Astrocyte of the cerebellum (primary cell): Measurements from ENCODE around the gene KEL.

Experiments used
- DNase-seq: peaks from one replicate; pipeline ENCODE4 v3.0.0-alpha.2; 2011; ENCODE audit warnings: low read depth
- H3K4me3 ChIP-seq: 2 replicates; pipeline ENCODE4 v1.5.1; 2011; ENCODE audit warnings: mild to moderate bottlenecking, low read depth, low read length, moderate library complexity
- in situ Hi-C: cut with HindIII; loops from 2 replicates; pipeline ENCODE4 v1.10.0; 2017; ENCODE audit warnings: low sequenced_read_pairs
- TF ChIP-seq, protein P1 (sequence below): IDR thresholded peaks from 2 replicates; pipeline ENCODE4 v1.5.1; 2012; ENCODE audit warnings: low read length, low read depth, moderate library complexity, mild to moderate bottlenecking; ENCODE audit errors: missing control alignments

The KEL gene, protein sequence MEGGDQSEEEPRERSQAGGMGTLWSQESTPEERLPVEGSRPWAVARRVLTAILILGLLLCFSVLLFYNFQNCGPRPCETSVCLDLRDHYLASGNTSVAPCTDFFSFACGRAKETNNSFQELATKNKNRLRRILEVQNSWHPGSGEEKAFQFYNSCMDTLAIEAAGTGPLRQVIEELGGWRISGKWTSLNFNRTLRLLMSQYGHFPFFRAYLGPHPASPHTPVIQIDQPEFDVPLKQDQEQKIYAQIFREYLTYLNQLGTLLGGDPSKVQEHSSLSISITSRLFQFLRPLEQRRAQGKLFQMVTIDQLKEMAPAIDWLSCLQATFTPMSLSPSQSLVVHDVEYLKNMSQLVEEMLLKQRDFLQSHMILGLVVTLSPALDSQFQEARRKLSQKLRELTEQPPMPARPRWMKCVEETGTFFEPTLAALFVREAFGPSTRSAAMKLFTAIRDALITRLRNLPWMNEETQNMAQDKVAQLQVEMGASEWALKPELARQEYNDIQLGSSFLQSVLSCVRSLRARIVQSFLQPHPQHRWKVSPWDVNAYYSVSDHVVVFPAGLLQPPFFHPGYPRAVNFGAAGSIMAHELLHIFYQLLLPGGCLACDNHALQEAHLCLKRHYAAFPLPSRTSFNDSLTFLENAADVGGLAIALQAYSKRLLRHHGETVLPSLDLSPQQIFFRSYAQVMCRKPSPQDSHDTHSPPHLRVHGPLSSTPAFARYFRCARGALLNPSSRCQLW

DNA sequence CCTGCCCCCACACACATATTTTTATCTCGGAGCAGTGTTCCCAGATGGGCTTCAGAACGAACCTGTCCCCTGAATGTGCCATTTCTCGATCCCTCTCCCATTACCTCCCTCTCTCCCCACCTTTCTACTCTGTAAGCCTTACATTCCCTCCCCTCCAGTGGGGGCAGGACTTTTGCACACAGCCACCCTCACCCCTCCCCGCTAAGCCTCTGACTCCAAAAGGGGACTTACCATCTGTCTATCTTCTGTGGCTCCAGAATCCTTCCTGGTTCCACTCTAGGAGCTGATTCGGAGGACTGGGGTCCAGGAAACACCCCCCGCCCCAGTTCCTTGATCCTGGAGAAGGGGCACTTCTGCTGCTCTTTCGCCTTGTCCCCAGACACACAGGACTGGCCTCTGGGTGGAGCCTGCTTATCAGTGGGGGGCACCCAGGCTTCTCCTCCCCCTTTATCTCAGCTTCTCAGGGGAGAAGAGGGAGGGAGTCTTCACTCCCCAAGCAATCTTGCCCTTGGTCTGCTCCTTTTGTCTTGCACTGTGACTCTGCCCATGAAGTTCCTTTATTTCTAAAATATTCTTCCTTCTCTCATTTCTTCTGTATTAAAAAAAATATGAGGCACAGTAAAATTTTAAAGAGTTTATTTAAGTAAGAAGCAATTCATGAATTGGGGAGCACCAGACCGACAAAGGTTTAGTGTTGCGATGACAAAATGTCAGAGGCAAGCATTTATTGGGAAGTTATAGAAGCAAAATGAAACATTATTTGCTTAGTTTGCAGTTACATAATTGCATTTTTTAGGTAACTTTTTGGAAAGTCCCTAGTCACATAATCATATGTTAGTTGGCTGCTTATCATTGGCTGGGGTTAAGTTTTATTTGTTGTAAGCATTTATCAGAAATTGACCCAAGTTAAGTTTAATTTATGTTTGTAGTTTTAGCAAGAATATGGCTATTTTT, at the start of gene KEL:
KEL (minus strand) TSS at position 391 of the 954 bp plus-strand sequence; CDS start at position 234, 157 bp downstream.
- no peak for DNase-seq
- no peak within 1 kb of the TSS for H3K4me3 ChIP-seq
- TF ChIP-seq, protein P1, sequence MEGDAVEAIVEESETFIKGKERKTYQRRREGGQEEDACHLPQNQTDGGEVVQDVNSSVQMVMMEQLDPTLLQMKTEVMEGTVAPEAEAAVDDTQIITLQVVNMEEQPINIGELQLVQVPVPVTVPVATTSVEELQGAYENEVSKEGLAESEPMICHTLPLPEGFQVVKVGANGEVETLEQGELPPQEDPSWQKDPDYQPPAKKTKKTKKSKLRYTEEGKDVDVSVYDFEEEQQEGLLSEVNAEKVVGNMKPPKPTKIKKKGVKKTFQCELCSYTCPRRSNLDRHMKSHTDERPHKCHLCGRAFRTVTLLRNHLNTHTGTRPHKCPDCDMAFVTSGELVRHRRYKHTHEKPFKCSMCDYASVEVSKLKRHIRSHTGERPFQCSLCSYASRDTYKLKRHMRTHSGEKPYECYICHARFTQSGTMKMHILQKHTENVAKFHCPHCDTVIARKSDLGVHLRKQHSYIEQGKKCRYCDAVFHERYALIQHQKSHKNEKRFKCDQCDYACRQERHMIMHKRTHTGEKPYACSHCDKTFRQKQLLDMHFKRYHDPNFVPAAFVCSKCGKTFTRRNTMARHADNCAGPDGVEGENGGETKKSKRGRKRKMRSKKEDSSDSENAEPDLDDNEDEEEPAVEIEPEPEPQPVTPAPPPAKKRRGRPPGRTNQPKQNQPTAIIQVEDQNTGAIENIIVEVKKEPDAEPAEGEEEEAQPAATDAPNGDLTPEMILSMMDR = no peak
- in situ Hi-C loops = no loop called here

DNA sequence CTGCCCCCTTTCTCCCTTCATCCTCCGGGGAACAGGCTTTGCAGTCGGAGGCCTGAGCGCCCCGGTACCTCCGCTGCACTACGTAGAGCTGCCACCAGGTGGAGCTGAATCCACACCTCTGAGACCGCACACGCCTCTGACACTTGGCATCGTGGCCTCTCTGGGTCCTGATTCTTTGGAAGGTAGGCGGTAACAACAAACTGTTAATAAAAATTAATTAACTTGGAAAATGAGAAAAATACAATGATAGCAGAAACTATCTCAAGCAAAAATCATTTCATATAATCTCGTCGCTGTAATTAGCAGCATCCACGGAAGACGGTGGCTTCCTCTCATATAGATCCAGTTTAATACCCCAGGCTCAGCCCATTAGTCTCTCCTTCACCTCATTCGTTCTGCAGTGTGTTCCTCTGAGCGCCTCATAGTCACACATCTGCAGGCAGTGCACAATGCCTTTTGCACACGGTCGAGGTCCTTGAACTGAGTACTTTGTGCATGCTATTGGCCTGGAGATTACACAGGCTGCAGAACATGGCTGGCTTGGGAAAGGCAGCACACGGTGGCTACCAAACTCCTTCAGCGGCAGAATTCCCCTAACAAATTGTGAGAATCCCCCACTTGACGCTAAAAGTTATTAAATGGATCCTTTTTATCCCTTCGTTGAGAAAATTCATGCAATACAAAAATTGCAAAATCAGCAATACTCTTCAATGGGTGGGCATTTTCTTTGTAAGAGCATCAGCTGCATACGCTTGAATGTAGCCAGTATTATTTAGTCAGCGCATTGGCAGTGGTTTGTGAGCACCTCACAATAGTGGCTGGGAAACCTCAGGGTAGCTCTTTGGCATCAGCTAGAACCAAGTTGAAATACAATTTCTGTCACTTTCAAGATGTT, 46.1 kb upstream of the KEL start:
- in situ Hi-C loops = no loop called here
- no peak overlapping the region for H3K4me3 ChIP-seq
- TF ChIP-seq, protein P1 = peak; percentile 97
- peak; percentile 35 for DNase-seq

DNA sequence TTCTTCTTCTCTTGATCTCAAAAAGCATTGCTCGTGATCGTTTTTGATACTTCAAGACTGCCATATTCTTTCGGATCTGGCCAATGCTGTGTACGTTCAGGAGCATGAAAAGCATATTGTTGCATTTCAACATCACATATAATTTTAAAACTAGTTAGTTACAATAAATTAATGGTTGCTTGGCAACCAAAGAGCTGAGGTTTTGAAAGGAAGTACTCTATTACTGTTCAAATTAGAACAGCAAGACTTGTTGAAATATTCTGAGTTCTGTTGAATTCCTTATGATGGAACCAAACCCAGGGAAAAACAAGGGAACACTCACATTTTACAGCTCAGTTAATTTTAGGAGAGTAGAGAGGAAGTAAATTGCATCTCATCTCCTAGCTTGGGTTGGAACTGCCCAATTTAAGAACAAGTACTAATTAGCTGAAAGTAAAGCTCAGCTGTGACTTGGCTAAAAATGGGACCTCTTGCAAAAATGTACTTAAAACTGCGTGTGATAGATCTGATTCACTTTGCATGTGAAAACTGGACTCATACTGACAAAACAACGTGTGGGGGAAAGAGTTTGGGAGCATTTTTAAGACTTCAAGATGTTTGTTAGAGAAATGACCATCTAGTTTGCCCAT, 43.6 kb upstream of the KEL start:
- TF ChIP-seq, protein P1 = no peak
- no peak for DNase-seq
- in situ Hi-C loops = no loop called here
- H3K4me3 ChIP-seq = no peak overlapping the region

DNA sequence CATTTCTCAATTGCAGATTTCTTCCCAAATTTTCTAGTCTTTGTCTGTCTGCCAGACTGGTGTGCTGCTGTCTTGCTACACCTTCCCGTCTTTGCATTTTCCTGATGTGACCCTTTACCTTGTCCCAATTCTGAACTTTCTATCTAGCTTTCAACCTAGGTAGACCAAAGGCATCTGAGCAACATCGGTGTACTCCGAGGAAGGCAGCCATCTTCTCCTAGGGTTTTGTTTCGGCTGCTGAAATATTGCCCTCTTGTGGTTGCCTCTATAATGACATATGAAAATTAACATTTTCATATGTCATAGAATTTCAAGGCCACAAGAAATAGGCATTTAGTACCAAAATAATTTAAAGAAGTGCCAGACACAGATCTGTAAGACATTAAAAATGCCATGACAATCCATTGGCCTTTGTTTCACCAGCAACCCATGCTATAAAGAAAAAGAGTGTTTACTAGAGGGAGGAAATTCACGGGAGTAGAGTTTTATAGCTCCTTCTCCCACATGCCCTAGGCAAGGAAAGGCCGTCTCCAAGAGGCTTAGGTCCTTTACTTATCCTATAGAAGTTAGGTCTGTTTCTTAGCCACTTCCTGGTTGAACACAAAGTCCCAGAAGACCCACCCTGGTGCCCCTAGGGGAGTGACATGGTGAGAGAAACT, 41.4 kb upstream of the KEL start:
- H3K4me3 ChIP-seq = no peak overlapping the region

DNA sequence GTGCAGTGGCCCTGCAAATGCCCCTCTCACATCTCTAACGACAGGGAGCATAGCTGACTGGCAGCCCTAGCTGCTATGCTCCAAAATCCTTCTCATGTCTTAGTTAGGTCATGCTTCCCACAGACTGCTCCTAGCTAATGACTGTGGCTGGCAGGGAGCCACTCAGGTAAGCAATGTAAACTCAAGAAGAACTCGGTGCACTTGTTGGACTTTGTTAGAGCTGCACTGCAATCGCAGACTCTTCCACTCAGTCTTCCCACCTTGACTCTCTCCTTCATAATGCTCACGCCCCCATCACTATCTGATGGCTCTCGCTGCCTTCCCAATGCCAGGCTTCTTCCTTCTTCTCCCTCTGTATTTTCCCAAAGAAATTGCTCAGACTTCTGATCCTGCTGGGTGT, 40.7 kb upstream of the KEL start:
- no peak for DNase-seq
- TF ChIP-seq, protein P1 = no peak
- in situ Hi-C loops = no loop called here
- no peak overlapping the region for H3K4me3 ChIP-seq

More for the DNA sequence above, 41.4 kb upstream of the KEL start:
- TF ChIP-seq, protein P1 = peak; percentile 75
- peak; percentile 18 for DNase-seq
- in situ Hi-C loops = no loop called here
